H1 (cell line): ENCODE data around the gene MAPKAP1. TPM values are rescaled to one million over a fixed set of nuclear protein-coding genes. Genes with fewer than 3 reads are reported as not detected.

ENCODE experiments used
- RBBP5 ChIP-seq: IDR thresholded peaks from 2 replicates; pipeline ENCODE4 v1.7.1; 2012; ENCODE audit warnings: low read depth, mild to moderate bottlenecking, inconsistent platforms, low read length, moderate library complexity, borderline replicate concordance
- SIN3A ChIP-seq, 2 experiments: IDR thresholded peaks in 1 of 2; conservative IDR thresholded peaks in 1 of 2; 2 replicates each; pipeline ENCODE4 v1.6.1; 2011 to 2012; ENCODE audit warnings: low read length in 2 of 2, improper control_type of control experiment in 1 of 2, low read depth in 1 of 2, mild to moderate bottlenecking in 1 of 2
- SIX5 ChIP-seq: IDR thresholded peaks from 2 replicates; pipeline ENCODE4 v1.6.1; 2011; ENCODE audit warnings: mild to moderate bottlenecking, low read depth, low read length
- SUZ12 ChIP-seq: fragments of 200-600 bp; sonication (generic); IDR thresholded peaks from 2 replicates; pipeline ENCODE4 v1.6.1; 2012; ENCODE audit warnings: mild to moderate bottlenecking, inconsistent platforms, low read length, moderate library complexity, mixed read lengths
- polyA plus RNA-seq, 7 experiments: library from polyadenylated mRNA; depleted of rRNA in 3 of 7; stranded (reverse) in 5 of 7; unstranded in 2 of 7; fragments of >200 nt in 5 of 7; fragments of 200-250 nt in 2 of 7; gene quantifications; 1 replicate in 5 of 7; 2 replicates in 1 of 7; 4 replicates in 1 of 7; pipeline versions ENCODE4 v1.2.1 to v1.2.3, GENCODE V29; 2011 to 2013; ENCODE audit warnings: missing spikeins in 2 of 7, mixed read lengths in 2 of 7
- total RNA-seq: library from RNA; stranded (reverse); fragmentation: NEBNext Ultra II Directional; extraction: Animal tissue kit (Norgen Biotek cat#: 25700); gene quantifications from 2 replicates; pipeline ENCODE4 v1.2.1, GENCODE V29; 2021
- TF ChIP-seq, protein P1 (sequence below): IDR thresholded peaks from 2 replicates; pipeline ENCODE4 v1.6.1; 2011; ENCODE audit warnings: low read depth, mild to moderate bottlenecking, low read length; ENCODE audit not compliant: insufficient read depth

Gene MAPKAP1
- total and polyA plus RNA-seq, 2 of the 8 experiments (the other 6 are each of a cell fraction or from before 2014, with no cell fraction given): 79.2 to 140 TPM

DNA sequence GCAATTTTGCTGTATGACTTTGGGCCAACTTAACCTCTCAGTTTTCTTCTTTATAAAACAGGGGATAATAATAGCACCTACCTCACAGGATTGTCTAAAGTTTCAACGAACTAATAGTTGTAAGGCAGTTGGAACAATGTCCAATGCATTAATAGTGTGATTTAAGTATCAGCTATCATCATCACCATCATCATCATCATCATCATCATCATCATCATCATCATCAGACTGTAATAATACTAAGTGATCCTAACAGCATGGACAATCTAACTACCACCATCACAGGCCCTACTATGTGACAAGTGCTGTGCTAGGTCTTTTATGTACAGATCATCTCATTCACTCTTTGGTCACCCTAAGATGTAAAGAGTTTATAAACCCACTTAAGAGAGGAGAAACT lies 196.0 kb downstream of the MAPKAP1 start (continued):
- TF ChIP-seq, protein P1, sequence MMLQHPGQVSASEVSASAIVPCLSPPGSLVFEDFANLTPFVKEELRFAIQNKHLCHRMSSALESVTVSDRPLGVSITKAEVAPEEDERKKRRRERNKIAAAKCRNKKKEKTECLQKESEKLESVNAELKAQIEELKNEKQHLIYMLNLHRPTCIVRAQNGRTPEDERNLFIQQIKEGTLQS: no peak
- TF ChIP-seq SUZ12 (no peak), SIN3A (conservative IDR thresholded peaks at IDR 0.05 in 1 of 2, IDR thresholded peaks at IDR 0.05 in 1 of 2; ENCODE audit: low read depth in 1 of 2, low read length in 2 of 2) (no peak), SIX5 (no peak), RBBP5 (no peak)
